Gastrocnemius medialis (tissue), 4 donors: ENCODE measurements around the gene ELAVL2.

ENCODE experiments used
- POLR2A ChIP-seq, 2 donors: fragments of 450-650 bp; IDR thresholded peaks; one replicate each; pipeline ENCODE4 v1.6.1; 2017; ENCODE audit warnings: antibody characterized with exemption in 2 of 2, mild to moderate bottlenecking in 2 of 2, moderate library complexity in 2 of 2
- TF ChIP-seq, protein P1 (sequence below), 5 experiments: fragments of 450-650 bp in 3 of 5; fragments of 200-600 bp in 2 of 5; sonication (generic) in 2 of 5; IDR thresholded peaks in 4 of 5; conservative IDR thresholded peaks in 1 of 5; 1 replicate in 4 of 5; 2 replicates in 1 of 5; pipeline ENCODE4 v1.5.1; 2016 to 2019; ENCODE audit warnings: antibody characterized with exemption in 5 of 5, mild to moderate bottlenecking in 3 of 5, moderate library complexity in 3 of 5

DNA sequence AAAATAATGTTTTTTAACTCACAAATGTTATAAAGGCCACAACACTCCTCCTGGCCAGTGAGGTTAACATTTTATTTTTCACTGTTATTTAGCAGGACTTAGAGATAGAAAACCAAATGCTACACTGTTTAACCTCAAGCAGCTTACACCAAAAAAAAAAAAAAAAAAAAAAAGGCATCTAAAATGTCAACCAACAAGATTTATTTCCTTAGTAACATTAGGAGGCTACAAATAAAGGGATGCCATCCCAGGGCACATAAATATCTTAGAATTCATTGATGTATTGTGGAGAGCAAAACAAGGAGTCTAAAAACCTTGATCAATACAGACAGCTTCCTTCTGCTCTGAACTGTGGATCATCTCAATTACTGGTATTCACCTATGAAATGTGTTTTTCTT is 53.7 kb downstream of the ELAVL2 start:
- TF ChIP-seq, protein P1, sequence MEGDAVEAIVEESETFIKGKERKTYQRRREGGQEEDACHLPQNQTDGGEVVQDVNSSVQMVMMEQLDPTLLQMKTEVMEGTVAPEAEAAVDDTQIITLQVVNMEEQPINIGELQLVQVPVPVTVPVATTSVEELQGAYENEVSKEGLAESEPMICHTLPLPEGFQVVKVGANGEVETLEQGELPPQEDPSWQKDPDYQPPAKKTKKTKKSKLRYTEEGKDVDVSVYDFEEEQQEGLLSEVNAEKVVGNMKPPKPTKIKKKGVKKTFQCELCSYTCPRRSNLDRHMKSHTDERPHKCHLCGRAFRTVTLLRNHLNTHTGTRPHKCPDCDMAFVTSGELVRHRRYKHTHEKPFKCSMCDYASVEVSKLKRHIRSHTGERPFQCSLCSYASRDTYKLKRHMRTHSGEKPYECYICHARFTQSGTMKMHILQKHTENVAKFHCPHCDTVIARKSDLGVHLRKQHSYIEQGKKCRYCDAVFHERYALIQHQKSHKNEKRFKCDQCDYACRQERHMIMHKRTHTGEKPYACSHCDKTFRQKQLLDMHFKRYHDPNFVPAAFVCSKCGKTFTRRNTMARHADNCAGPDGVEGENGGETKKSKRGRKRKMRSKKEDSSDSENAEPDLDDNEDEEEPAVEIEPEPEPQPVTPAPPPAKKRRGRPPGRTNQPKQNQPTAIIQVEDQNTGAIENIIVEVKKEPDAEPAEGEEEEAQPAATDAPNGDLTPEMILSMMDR (IDR thresholded peaks at IDR 0.05 in 4 of 5, conservative IDR thresholded peaks at IDR 0.05 in 1 of 5) = no peak
- no peak for TF ChIP-seq POLR2A (IDR thresholded peaks at IDR 0.05)
